ENCODE results near the gene POLR2L. TPM values are rescaled to one million over a fixed set of nuclear protein-coding genes. Genes with fewer than 3 reads are reported as not detected.
A peak's percentile ranks its signal among the peaks of the same experiment; 100 is the strongest.

Gene POLR2L
- total RNA-seq, 1 experiment from 2014 or later = 99.7 TPM

DNA sequence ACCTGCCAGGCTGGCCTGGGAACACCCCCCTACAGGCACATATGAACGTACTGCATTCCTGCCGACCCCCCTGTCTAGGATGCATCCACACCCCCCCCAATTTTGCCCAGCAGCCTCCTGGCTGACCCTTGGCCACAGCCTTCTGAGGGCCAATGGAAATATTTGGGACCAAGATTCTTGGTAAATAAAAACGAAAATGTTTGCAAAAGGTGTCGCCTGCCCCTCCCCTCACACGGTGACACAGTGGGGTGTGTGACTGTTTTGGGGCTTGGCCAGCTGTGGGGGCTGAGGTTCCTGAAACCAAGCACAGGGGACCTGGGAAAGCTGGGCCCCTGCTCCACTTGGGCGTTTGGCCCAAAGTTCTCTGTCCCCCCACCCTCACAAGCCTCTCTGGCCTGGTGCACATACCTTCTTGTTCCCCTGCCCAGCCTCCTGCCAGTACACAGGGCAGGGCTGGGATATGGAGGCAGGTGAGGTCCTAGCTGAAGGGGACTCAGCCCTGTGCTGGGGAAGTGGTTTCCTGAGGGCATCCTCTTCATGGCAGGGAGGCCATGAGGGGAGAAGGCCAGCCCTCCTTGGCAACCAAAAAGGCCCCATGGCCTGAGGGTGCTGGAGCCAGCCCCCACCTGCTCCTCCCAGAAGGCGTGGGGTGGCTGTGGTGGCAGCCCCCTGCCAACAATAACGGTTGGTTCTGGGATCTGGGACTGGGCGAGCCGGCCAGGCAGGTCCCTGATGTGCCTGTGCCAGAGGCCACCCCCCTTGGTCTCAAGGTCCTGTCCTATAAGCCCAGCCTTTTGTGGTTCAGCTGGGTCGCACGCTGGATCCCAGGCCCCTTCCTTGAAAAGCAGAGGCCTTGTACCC, 16.7 kb downstream of the POLR2L start:
- H3K4me1 ChIP-seq (replicated peaks; ENCODE audit: insufficient read depth) = peaks cover 32% of the 10 kb centered on the region
- H3K79me2 ChIP-seq (ENCODE audit: low read depth) = peaks cover 13% of the 10 kb centered on the region
- H2AFZ ChIP-seq = no peak overlapping the region
- no peaks in the 10 kb centered on the region for H3K36me3 ChIP-seq (ENCODE audit: low read depth)
- H3K4me3 ChIP-seq = no peak overlapping the region
- peaks cover 11% of the 10 kb centered on the region; the same call in 1 of the 2 replicates for H3F3A ChIP-seq (ENCODE audit: insufficient read depth, low read depth)
- peaks cover 21% of the 10 kb centered on the region for H4K20me1 ChIP-seq (ENCODE audit: insufficient read depth)
- no peaks in the 10 kb centered on the region for H3K9me2 ChIP-seq (ENCODE audit: insufficient read depth)
- TF ChIP-seq EZH2 (IDR thresholded peaks at IDR 0.05; ENCODE audit: low read depth) = no peak
- TF ChIP-seq CTCF (conservative IDR thresholded peaks at IDR 0.05) = no peak
- peak overlapping the region; percentile 44 for H3K27ac ChIP-seq
- H3K4me2 ChIP-seq = peak overlapping the region; percentile 84
- peak; percentile 56 to 58 for DNase-seq
- ChIA-PET CTCF (no interaction called here), POLR2A (ENCODE audit: unreplicated experiment) (no interaction called here)
- no peaks in the 10 kb centered on the region for H3K27me3 ChIP-seq (ENCODE audit: insufficient read depth, low read depth)
- H3K9me3 ChIP-seq (ENCODE audit: insufficient read depth, low read depth) = no peaks in the 10 kb centered on the region
- no TSS peak for BruUV-seq (replicated peaks)
- intact Hi-C loops (cut with micrococcal nuclease; ENCODE audit: unreplicated experiment) = no loop called here

- Histone ChIP-seq H3K4me3 (no peak overlapping the region), H3K27me3 (ENCODE audit: insufficient read depth, low read depth) (no peaks in the 10 kb centered on the region), H2AFZ (no peak overlapping the region), H3K27ac (no peak overlapping the region), H4K20me1 (ENCODE audit: insufficient read depth) (peaks cover 26% of the 10 kb centered on the region), H3K9me3 (ENCODE audit: insufficient read depth, low read depth) (no peaks in the 10 kb centered on the region), H3K4me1 (replicated peaks; ENCODE audit: insufficient read depth) (peaks cover 33% of the 10 kb centered on the region), H3K4me2 (peak overlapping the region; percentile 84), H3K79me2 (ENCODE audit: low read depth) (peaks cover 19% of the 10 kb centered on the region), H3K9me2 (ENCODE audit: insufficient read depth) (no peaks in the 10 kb centered on the region), H3F3A (ENCODE audit: insufficient read depth, low read depth) (peaks cover 14% of the 10 kb centered on the region; the same call in 1 of the 2 replicates), H3K36me3 (ENCODE audit: low read depth) (no peaks in the 10 kb centered on the region)
- intact Hi-C loops (cut with micrococcal nuclease; ENCODE audit: unreplicated experiment) = no loop called here
- no TSS peak for BruUV-seq (replicated peaks)
- POLR2A ChIA-PET (ENCODE audit: unreplicated experiment) = no interaction called here
- TF ChIP-seq EZH2 (IDR thresholded peaks at IDR 0.05; ENCODE audit: low read depth) = no peak
- TF ChIP-seq CTCF (conservative IDR thresholded peaks at IDR 0.05) = no peak
- DNase-seq = peak in 1 of 2 experiments; percentile 0
- CTCF ChIA-PET = no interaction called here
These were observed 17.4 kb downstream of the POLR2L start for GRCh38 chr11:824942-825341.

GRCh38 chr11:824292-824880, 17.9 kb downstream of the POLR2L start:
- intact Hi-C loops (cut with micrococcal nuclease; ENCODE audit: unreplicated experiment) = no loop called here
- no TSS peak for BruUV-seq (replicated peaks)

More at GRCh38 chr11:824292-824880, 17.9 kb downstream of the POLR2L start:
- Histone ChIP-seq H3K9me2 (ENCODE audit: insufficient read depth) (no peaks in the 10 kb centered on the region), H3F3A (ENCODE audit: insufficient read depth, low read depth) (peaks cover 14% of the 10 kb centered on the region; the same call in 1 of the 2 replicates), H3K9me3 (ENCODE audit: insufficient read depth, low read depth) (no peaks in the 10 kb centered on the region), H3K36me3 (ENCODE audit: low read depth) (no peaks in the 10 kb centered on the region), H3K4me2 (no peak overlapping the region), H3K4me1 (replicated peaks; ENCODE audit: insufficient read depth) (peaks cover 33% of the 10 kb centered on the region), H3K79me2 (ENCODE audit: low read depth) (peaks cover 19% of the 10 kb centered on the region), H4K20me1 (ENCODE audit: insufficient read depth) (peaks cover 26% of the 10 kb centered on the region), H2AFZ (no peak overlapping the region), H3K27me3 (ENCODE audit: insufficient read depth, low read depth) (no peaks in the 10 kb centered on the region), H3K4me3 (no peak overlapping the region), H3K27ac (no peak overlapping the region)
- DNase-seq = no peak
- TF ChIP-seq EZH2 (IDR thresholded peaks at IDR 0.05; ENCODE audit: low read depth) (no peak), CTCF (conservative IDR thresholded peaks at IDR 0.05) (no peak)
- ChIA-PET POLR2A (ENCODE audit: unreplicated experiment) (no interaction called here), CTCF (no interaction called here)

Measured in PC-9 (cell line).